ENCODE data around the gene HLCS.

The HLCS gene

DNA sequence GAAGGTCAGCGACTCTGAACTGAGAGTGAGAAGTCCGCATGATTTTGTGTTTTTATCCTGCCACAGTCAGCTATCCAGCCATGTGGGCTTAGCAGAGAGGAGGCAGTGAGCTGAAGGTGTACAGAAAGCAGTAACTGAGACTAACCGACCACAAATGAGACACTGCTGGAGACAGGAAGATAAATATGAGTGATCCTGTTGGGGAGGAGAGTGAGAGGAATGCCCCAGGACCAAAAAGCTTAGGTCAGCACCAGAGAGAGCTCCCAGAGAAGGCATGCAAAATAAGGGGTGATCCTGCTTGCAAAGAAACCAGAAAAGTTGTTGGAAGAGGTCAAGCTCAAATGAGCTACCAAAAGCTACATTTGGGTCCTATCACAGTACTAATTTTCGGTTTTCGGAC is 63.7 kb downstream of the HLCS start:
- TF ChIP-seq ZNF837 (tag by site-specific recombination; IDR thresholded peaks at IDR 0.05): no peak
- TF ChIP-seq, protein P1, sequence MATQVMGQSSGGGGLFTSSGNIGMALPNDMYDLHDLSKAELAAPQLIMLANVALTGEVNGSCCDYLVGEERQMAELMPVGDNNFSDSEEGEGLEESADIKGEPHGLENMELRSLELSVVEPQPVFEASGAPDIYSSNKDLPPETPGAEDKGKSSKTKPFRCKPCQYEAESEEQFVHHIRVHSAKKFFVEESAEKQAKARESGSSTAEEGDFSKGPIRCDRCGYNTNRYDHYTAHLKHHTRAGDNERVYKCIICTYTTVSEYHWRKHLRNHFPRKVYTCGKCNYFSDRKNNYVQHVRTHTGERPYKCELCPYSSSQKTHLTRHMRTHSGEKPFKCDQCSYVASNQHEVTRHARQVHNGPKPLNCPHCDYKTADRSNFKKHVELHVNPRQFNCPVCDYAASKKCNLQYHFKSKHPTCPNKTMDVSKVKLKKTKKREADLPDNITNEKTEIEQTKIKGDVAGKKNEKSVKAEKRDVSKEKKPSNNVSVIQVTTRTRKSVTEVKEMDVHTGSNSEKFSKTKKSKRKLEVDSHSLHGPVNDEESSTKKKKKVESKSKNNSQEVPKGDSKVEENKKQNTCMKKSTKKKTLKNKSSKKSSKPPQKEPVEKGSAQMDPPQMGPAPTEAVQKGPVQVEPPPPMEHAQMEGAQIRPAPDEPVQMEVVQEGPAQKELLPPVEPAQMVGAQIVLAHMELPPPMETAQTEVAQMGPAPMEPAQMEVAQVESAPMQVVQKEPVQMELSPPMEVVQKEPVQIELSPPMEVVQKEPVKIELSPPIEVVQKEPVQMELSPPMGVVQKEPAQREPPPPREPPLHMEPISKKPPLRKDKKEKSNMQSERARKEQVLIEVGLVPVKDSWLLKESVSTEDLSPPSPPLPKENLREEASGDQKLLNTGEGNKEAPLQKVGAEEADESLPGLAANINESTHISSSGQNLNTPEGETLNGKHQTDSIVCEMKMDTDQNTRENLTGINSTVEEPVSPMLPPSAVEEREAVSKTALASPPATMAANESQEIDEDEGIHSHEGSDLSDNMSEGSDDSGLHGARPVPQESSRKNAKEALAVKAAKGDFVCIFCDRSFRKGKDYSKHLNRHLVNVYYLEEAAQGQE (tag by site-specific recombination; IDR thresholded peaks at IDR 0.05): peak; percentile 87
- TF ChIP-seq ZSCAN30 (tag by site-specific recombination; IDR thresholded peaks at IDR 0.05): no peak
- no peaks in the 10 kb centered on the region for H3K4me1 ChIP-seq (ENCODE audit: control insufficient read depth, insufficient read depth, low read length)
- no peaks in the 10 kb centered on the region for H3K36me3 ChIP-seq (ENCODE audit: control insufficient read depth in 2 of 2, insufficient read depth in 1 of 2, low read length in 2 of 2)
- ChIA-PET POLR2A (interaction anchor here (0.6 kb wide), 1 partner anchor 9 kb away, joined by 3 read pairs; no protein-coding TSS in a partner anchor), CTCF (interaction anchor here (1.9 kb wide), 1 partner anchor 15 kb away, joined by 10 read pairs; no protein-coding TSS in a partner anchor)
- H3K9me3 ChIP-seq (ENCODE audit: control insufficient read depth, insufficient read depth, low read depth, low read length): no peaks in the 10 kb centered on the region
- no peak overlapping the region for H3K27ac ChIP-seq (ENCODE audit: extremely low read depth, low read depth, low read length)
- H3K4me3 ChIP-seq (ENCODE audit: low read depth, low read length): no peak overlapping the region

DNA sequence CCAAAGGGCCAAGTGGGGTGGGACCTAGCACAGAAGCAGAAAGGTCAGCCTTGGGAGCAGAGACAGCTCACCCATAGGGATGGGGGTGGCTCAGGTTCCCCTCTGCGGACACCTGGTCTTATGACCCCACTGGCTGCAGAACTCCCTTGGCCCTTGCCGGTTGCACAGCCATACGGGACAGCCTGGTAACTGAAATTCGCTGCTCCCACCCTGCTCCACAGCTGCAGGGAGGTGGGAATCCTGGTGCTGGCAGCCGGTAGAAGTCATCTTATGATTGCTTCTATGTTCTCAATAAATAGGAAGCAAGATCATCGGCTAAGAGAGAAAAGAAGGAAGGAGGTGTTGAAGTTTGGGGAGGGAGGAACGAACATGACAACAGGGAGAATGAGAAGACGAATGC is 64.1 kb downstream of the HLCS start:
- H3K36me3 ChIP-seq (ENCODE audit: control insufficient read depth in 2 of 2, insufficient read depth in 1 of 2, low read length in 2 of 2): no peaks in the 10 kb centered on the region
- no peak overlapping the region for H3K4me3 ChIP-seq (ENCODE audit: low read depth, low read length)
- H3K27ac ChIP-seq (ENCODE audit: extremely low read depth, low read depth, low read length): no peak overlapping the region
- POLR2A ChIA-PET: no interaction called here
- CTCF ChIA-PET: interaction anchor here (1.9 kb wide), 1 partner anchor 15 kb away, joined by 10 read pairs; no protein-coding TSS in a partner anchor
- TF ChIP-seq, protein P2, sequence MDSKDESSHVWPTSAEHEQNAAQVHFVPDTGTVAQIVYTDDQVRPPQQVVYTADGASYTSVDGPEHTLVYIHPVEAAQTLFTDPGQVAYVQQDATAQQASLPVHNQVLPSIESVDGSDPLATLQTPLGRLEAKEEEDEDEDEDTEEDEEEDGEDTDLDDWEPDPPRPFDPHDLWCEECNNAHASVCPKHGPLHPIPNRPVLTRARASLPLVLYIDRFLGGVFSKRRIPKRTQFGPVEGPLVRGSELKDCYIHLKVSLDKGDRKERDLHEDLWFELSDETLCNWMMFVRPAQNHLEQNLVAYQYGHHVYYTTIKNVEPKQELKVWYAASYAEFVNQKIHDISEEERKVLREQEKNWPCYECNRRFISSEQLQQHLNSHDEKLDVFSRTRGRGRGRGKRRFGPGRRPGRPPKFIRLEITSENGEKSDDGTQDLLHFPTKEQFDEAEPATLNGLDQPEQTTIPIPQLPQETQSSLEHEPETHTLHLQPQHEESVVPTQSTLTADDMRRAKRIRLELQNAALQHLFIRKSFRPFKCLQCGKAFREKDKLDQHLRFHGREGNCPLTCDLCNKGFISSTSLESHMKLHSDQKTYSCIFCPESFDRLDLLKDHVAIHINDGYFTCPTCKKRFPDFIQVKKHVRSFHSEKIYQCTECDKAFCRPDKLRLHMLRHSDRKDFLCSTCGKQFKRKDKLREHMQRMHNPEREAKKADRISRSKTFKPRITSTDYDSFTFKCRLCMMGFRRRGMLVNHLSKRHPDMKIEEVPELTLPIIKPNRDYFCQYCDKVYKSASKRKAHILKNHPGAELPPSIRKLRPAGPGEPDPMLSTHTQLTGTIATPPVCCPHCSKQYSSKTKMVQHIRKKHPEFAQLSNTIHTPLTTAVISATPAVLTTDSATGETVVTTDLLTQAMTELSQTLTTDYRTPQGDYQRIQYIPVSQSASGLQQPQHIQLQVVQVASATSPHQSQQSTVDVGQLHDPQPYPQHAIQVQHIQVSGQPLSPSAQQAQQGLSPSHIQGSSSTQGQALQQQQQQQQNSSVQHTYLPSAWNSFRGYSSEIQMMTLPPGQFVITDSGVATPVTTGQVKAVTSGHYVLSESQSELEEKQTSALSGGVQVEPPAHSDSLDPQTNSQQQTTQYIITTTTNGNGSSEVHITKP (tag by site-specific recombination; IDR thresholded peaks at IDR 0.05): no peak
- no peak for TF ChIP-seq ZNF473 (tag by site-specific recombination; IDR thresholded peaks at IDR 0.05)
- no peak for TF ChIP-seq ZNF324 (tag by site-specific recombination; IDR thresholded peaks at IDR 0.05)
- TF ChIP-seq ZNF596 (tag by site-specific recombination; IDR thresholded peaks at IDR 0.05): no peak
- H3K4me1 ChIP-seq (ENCODE audit: control insufficient read depth, insufficient read depth, low read length): no peaks in the 10 kb centered on the region
- no peaks in the 10 kb centered on the region for H3K9me3 ChIP-seq (ENCODE audit: control insufficient read depth, insufficient read depth, low read depth, low read length)

DNA sequence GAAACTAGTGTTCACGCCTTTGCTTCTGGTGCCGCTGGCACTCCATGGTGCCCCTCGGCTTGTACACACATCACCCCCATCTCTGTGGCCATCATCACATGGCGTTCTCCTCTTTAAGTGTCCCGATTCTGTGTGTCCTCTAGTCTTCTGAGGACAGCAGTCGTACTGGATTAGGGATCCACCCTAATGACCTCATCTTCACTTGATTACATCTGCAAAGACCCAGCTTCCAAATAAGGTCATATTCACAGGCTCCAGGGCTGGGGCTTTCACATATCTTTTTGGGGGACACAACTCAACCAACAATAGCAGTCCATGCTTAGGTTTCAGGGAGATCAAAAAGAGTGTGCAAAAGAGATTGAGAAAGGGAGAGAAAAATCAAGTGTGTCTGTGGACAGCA is 64.9 kb downstream of the HLCS start:
- TF ChIP-seq, protein P3, sequence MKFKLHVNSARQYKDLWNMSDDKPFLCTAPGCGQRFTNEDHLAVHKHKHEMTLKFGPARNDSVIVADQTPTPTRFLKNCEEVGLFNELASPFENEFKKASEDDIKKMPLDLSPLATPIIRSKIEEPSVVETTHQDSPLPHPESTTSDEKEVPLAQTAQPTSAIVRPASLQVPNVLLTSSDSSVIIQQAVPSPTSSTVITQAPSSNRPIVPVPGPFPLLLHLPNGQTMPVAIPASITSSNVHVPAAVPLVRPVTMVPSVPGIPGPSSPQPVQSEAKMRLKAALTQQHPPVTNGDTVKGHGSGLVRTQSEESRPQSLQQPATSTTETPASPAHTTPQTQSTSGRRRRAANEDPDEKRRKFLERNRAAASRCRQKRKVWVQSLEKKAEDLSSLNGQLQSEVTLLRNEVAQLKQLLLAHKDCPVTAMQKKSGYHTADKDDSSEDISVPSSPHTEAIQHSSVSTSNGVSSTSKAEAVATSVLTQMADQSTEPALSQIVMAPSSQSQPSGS (tag by site-specific recombination; IDR thresholded peaks at IDR 0.05; ENCODE audit: low read depth): peak; percentile 56; the same call in 1 of the 2 replicates
- TF ChIP-seq ZNF837 (tag by site-specific recombination; IDR thresholded peaks at IDR 0.05): no peak
- CTCF ChIA-PET: interaction anchor here (1.9 kb wide), 1 partner anchor 16 kb away, joined by 10 read pairs; no protein-coding TSS in a partner anchor
- POLR2A ChIA-PET: no interaction called here

More for the DNA sequence above, 64.9 kb downstream of the HLCS start:
- peaks cover 0 to 4% of the 10 kb centered on the region in 2 experiments; a peak in 1 of 3 replicates for H3K36me3 ChIP-seq (ENCODE audit: control insufficient read depth in 2 of 2, insufficient read depth in 1 of 2, low read length in 2 of 2)
- H3K4me3 ChIP-seq (ENCODE audit: low read depth, low read length): no peak overlapping the region
- no peak overlapping the region for H3K27ac ChIP-seq (ENCODE audit: extremely low read depth, low read depth, low read length)
- no peaks in the 10 kb centered on the region for H3K9me3 ChIP-seq (ENCODE audit: control insufficient read depth, insufficient read depth, low read depth, low read length)
- no peaks in the 10 kb centered on the region for H3K4me1 ChIP-seq (ENCODE audit: control insufficient read depth, insufficient read depth, low read length)
